Right atrium auricular region (tissue), 2 donors: ENCODE data around the gene LRRK1. TPM values are rescaled to one million over a fixed set of nuclear protein-coding genes. Genes with fewer than 3 reads are reported as not detected.

Source experiments
- DNase-seq: peaks from one replicate; pipeline ENCODE4 v3.0.0-alpha.2; 2019; ENCODE audit warnings: low spot score
- H3K27ac ChIP-seq, 2 donors: fragments of 200-600 bp; sonication (generic); 1 replicate in 1 of 2; 2 replicates in 1 of 2; pipeline ENCODE4 v1.5.1; 2016 to 2019
- H3K27me3 ChIP-seq, 2 donors: fragments of 200-600 bp; sonication (generic); one replicate each; pipeline versions ENCODE4 v1.5.1 to v1.6.0; 2017 to 2019
- H3K36me3 ChIP-seq: fragments of 200-600 bp; sonication (generic); one replicate; pipeline ENCODE4 v1.5.1; 2016
- H3K4me1 ChIP-seq, 2 donors: fragments of 200-600 bp; sonication (generic); one replicate each; pipeline versions ENCODE4 v1.5.1 to v1.6.0; 2017 to 2019
- H3K4me3 ChIP-seq, 2 donors: fragments of 200-600 bp; sonication (generic); 1 replicate in 1 of 2; 2 replicates in 1 of 2; pipeline ENCODE4 v1.5.1; 2017 to 2019; ENCODE audit warnings: mild to moderate bottlenecking in 1 of 2, moderate library complexity in 1 of 2
- H3K9me3 ChIP-seq, 2 donors: fragments of 200-600 bp; sonication (generic); one replicate each; pipeline ENCODE4 v1.5.1; 2019
- CTCF ChIP-seq, 2 donors: fragments of 200-600 bp; sonication (generic); IDR thresholded peaks; one replicate each; pipeline ENCODE4 v1.5.1; 2019; ENCODE audit warnings: antibody characterized with exemption in 2 of 2
- total RNA-seq, 2 donors: library from RNA; depleted of rRNA; stranded (reverse); fragments of >200 nt; gene quantifications; one replicate each; pipeline ENCODE4 v1.1.0, GENCODE V29; 2016

The LRRK1 gene
- total RNA-seq, 2 donors from 2014 or later: 1.9 to 4.4 TPM

DNA sequence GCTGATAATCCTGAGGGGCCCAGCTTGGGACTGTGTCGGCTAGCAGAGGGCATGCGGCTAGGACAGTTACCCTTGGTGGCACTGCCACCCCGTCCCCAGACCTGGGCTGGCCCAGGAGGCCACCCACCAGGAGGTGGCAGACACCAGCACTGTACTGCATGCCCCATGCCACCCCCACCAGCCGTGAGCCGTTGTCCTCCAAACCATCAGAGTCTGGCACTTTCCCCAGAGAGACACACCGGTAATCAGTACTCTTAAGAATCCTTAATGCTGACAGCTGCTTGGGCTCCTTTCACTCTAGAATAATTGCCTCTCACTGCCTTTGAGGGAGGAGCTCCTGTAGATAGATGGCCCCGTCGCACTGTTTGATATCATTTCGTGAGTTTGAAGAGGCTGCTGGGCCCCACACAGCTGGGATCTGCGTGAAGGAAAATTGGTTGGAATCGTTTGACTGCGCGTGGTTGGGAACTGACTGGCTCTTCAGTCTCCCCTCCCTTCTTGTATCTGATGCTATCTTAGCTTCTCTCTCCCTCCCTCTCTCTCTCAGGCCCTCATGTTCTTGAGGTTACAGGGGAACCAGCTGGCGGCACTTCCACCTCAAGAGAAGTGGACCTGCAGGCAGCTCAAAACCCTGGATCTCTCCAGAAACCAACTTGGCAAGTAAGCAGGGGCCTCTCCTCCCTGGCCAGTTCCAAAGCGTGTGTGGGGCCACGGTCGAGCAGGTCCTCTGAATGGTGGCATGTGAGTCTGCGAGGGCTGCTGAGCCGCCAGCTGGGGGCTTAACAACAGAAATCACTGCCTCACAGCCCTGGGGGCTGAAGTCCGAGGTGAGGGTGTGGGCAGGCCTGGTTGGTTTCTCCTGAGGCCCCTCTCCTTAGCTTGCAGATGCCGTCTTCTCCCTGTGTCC, 94.9 kb downstream of the LRRK1 start:
- peaks cover 4% of the 10 kb centered on the region for H3K36me3 ChIP-seq
- H3K4me3 ChIP-seq: no peak overlapping the region
- TF ChIP-seq CTCF (IDR thresholded peaks at IDR 0.05): no peak
- peak; percentile 54 for DNase-seq
- H3K27ac ChIP-seq: no peak overlapping the region
- H3K9me3 ChIP-seq: no peaks in the 10 kb centered on the region
- peaks cover 0 to 5% of the 10 kb centered on the region in 2 donors for H3K4me1 ChIP-seq
- no peaks in the 10 kb centered on the region for H3K27me3 ChIP-seq

DNA sequence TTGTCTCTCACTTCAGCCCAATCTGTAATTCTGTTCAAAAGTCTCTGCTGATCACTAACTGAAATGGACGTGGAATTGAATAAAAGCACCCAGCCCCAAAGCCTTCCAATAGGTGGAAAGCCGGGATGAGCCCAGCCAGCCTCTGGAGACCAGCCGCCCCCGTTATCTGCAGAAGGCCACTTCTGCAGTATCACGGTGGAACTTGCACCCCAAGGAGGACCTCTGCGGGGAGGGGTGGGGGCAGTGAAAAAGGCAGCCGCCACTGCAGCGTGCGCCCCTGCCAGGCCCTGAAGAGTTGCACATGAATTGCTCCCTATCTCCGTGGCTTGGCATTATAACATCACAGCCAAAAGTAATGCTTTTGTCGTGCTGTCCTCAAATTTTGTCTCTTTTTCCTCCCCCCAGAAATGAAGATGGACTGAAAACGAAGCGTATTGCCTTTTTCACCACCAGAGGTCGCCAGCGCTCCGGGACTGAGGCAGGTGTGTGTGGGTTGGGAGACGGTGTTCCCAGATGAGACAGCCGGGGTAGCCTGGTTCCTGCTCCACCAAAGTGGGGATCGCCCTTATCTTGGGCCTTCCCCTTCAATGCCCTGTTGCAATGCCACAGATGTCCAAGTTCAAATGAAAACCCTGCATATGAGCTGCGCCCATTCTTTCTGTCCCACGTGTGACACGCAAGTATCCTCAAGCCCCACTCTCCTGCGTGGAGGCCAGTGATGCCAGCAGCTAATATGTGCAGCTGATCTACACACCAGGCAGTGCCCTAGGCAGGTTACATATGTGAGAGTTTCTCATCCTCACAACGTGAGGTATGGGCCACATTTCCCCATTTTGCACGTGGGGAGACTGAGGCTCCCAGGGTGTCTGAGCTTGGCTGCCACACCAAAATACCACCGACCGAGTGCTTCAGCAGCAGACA, 96.0 kb downstream of the LRRK1 start:
- peaks cover 0 to 5% of the 10 kb centered on the region in 2 donors for H3K4me1 ChIP-seq
- DNase-seq: peak; percentile 76
- no peaks in the 10 kb centered on the region for H3K27me3 ChIP-seq
- peaks cover 4% of the 10 kb centered on the region for H3K36me3 ChIP-seq
- TF ChIP-seq CTCF (IDR thresholded peaks at IDR 0.05): peak; percentile 84 to 90
- H3K9me3 ChIP-seq: no peaks in the 10 kb centered on the region
- H3K4me3 ChIP-seq: no peak overlapping the region
- H3K27ac ChIP-seq: no peak overlapping the region

DNA sequence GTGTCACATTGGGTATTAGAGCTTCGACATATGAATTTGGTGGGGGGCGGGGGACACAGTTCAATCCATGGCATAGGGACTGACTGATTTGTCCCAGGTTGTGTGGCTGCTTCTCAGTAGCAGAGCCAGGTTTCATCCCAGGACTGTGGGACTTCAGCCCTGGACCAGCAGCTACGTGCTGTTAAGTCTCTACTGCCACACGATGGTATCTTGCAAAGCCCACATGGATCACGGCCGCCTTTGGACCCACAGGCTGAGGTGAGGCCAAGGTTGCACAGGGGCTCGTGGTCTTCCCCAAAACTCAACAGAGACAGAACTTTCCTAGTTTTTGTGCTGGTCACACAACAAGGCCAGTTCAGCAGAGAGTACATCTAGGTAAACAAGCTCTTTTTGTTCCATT, 97.4 kb downstream of the LRRK1 start:
- TF ChIP-seq CTCF (IDR thresholded peaks at IDR 0.05): no peak
- H3K9me3 ChIP-seq: no peaks in the 10 kb centered on the region
- no peaks in the 10 kb centered on the region for H3K36me3 ChIP-seq
- no peak overlapping the region for H3K27ac ChIP-seq
- H3K27me3 ChIP-seq: no peaks in the 10 kb centered on the region
- no peak overlapping the region for H3K4me3 ChIP-seq
- DNase-seq: peak; percentile 30
- H3K4me1 ChIP-seq: peaks cover 0 to 5% of the 10 kb centered on the region in 2 donors

DNA sequence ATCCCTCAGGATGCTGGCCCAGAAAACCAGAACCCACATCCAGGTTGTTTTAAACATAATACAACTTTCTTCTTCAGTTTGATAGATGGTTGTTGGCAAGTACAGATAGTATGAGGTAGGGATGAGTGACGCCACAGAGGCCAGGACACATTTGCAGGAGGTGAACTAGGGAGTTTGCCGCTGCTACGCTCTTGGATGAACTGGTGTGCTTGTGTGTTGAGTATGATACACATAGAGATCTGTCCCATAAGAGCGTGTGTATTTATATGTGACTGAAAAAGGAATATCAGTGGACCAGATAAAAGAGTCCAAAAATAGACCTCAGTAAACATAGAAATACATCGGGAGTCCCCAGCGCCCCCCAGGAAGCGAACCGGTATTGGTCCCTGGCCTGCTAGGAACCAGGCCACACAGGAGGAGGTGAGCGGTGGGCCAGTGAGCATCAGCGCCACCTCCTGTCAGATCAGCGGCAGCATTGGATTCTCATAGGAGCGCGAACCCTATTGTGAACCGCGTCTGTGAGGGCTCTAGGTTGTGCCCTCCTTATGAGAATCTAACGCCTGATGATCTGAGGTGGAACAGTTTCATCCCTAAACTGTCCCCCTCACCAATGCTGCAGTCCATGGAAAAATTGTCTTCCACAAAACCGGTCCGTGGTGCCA, 98.1 kb downstream of the LRRK1 start:
- H3K27me3 ChIP-seq: no peaks in the 10 kb centered on the region
- no peaks in the 10 kb centered on the region for H3K9me3 ChIP-seq
- H3K36me3 ChIP-seq: no peaks in the 10 kb centered on the region
- DNase-seq: peak; percentile 52
- H3K27ac ChIP-seq: no peak overlapping the region
- TF ChIP-seq CTCF (IDR thresholded peaks at IDR 0.05): peak in 1 of 2 donors; percentile 20
- no peak overlapping the region for H3K4me3 ChIP-seq
- H3K4me1 ChIP-seq: peaks cover 0 to 5% of the 10 kb centered on the region in 2 donors

DNA sequence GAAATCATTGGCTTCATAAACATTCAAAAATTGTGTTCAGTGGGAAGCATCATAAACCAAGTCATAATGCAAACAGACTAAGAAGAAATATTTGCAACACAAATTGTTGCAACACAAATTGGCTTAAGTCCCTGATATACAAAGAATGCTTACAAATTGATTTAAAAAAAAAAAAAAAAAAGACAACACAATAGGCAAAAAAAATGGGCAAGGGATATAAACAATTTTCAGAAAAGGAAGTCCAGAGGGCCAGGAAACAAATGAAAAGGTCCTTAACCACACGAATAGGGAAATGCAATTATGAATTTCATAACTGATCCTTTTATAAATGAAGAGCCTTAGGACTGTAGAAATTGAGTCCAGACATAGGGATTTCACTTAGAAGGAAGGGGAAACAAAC, 98.9 kb downstream of the LRRK1 start:
- H3K9me3 ChIP-seq: no peaks in the 10 kb centered on the region

More for the DNA sequence above, 98.9 kb downstream of the LRRK1 start:
- H3K27ac ChIP-seq: no peak overlapping the region
- H3K27me3 ChIP-seq: no peaks in the 10 kb centered on the region
- no peak for DNase-seq
- no peaks in the 10 kb centered on the region for H3K36me3 ChIP-seq
- no peak overlapping the region for H3K4me3 ChIP-seq
- no peak for TF ChIP-seq CTCF (IDR thresholded peaks at IDR 0.05)
- peaks cover 0 to 8% of the 10 kb centered on the region in 2 donors for H3K4me1 ChIP-seq
